Immature natural killer cell (primary cell): Measurements from ENCODE around the gene TEX13A. TPM values are rescaled to one million over a fixed set of nuclear protein-coding genes. Genes with fewer than 3 reads are reported as not detected.

Experiments
- DNase-seq, 3 donors: peaks; one replicate each; pipeline ENCODE4 v3.0.0; 2022; ENCODE audit warnings: mixed read lengths in 1 of 3
- H3K27ac Mint-ChIP-seq, 6 donors: one replicate each; pipeline ENCODE4 v1.8.0; 2020; ENCODE audit warnings: mixed read lengths in 6 of 6, mild to moderate bottlenecking in 5 of 6, inconsistent platforms in 4 of 6, moderate library complexity in 3 of 6
- H3K27me3 Mint-ChIP-seq, 3 donors: one replicate each; pipeline ENCODE4 v1.8.0; 2020 to 2021; ENCODE audit warnings: low read depth in 3 of 3, mild to moderate bottlenecking in 3 of 3, mixed read lengths in 3 of 3, moderate library complexity in 3 of 3, inconsistent platforms in 1 of 3
- H3K36me3 Mint-ChIP-seq, 3 donors: one replicate each; pipeline ENCODE4 v1.8.0; 2020; ENCODE audit warnings: mixed read lengths in 3 of 3, inconsistent platforms in 2 of 3, mild to moderate bottlenecking in 2 of 3
- H3K4me1 Mint-ChIP-seq, 2 donors: one replicate each; pipeline ENCODE4 v1.8.0; 2020; ENCODE audit warnings: inconsistent platforms in 2 of 2, mild to moderate bottlenecking in 2 of 2, mixed read lengths in 2 of 2, moderate library complexity in 1 of 2
- H3K4me3 Mint-ChIP-seq, 5 donors: one replicate each; pipeline ENCODE4 v1.8.0; 2020; ENCODE audit warnings: mild to moderate bottlenecking in 5 of 5, mixed read lengths in 5 of 5, inconsistent platforms in 3 of 5, moderate library complexity in 3 of 5
- H3K9me3 Mint-ChIP-seq, 6 donors: one replicate each; pipeline ENCODE4 v1.8.0; 2020; ENCODE audit warnings: mild to moderate bottlenecking in 6 of 6, mixed read lengths in 6 of 6, inconsistent platforms in 4 of 6, moderate library complexity in 3 of 6
- polyA plus RNA-seq, 3 donors: library from polyadenylated mRNA; unstranded; fragments of 300-500 nt; fragmentation: Illumina TruSeq; gene quantifications; one replicate each; pipeline ENCODE4 v1.2.3, GENCODE V29; 2021

The TEX13A gene
- polyA plus RNA-seq, 3 donors from 2014 or later: not detected

DNA sequence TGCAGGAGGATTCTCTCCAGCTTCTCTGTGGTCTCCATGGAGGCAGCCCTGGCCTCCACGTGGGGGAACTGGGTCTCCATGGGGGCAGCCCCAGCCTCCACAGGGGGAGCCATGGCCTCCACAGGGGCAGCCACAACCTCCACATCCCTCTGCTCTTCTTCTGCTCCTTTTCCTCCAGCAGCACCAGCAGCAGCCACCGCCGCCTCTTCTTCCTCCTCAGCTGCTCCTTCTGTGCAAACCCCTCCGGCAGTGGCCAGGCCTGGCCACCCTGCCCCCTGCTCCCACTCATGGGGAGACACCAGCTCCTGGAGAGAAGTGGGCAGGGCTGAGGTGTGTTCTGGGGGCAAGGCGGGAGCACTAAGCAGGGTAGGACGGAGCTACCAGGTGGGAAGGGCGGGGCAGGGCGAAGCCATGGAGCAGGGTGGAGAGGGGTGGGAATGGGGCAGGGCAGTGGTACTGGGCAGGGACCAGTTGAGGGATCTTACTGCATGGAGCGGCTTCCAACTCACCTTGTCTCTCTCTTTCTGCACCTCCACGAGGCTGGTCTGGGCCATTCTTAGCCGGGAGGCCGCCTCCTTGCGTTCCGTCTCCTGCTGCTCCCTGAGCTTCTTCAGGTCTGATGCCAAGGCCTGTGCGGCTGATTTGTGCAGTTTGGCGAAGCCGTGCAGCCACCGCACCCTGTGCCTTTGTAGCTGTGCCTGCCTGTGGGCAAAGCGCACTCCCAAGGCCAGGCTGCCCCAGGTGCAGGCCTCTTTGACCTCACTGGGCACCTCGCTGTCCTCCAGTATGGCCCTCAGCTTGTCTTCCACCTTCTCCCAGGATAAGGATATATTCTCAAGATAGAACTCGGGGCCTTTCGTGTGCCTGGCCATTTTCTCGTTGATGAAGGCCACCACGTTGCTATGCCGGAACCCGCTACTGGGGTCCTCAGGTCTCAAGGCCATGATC, 766 bp downstream of the TEX13A start:
- Mint-ChIP-seq H3K4me3 (no peak overlapping the region), H3K27ac (no peak overlapping the region), H3K27me3 (peaks cover 0 to 4% (median 0%) of the 10 kb centered on the region in 3 donors), H3K4me1 (no peaks in the 10 kb centered on the region), H3K36me3 (no peaks in the 10 kb centered on the region), H3K9me3 (peaks cover 0 to 5% (median 0%) of the 10 kb centered on the region in 6 donors)
- DNase-seq: no peak

DNA sequence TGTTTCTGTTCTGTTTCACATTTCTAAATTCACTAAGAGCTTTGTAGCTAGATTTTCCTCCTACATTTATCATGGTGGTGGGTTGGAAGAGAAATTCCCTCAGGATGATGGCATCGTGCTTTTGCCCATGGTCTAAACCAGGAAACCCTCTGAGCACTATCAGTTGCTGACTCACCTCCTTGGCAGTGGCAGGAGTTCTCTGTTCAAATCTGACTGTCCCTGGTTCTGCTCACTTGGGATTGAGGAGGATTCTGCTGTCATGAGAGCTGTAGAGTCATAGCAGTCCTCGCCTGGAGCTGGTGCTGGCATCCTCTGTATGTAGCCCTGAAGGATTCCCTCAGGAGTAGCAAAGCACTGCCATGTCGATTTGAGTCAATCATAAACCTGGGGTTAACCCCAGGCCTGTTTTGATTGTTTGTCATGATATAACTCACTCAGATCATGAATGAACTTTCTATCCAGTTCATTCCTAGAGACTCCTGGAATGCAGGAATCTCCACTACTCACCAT, 9.4 kb downstream of the TEX13A start:
- H3K27ac Mint-ChIP-seq: no peak overlapping the region
- no peak for DNase-seq
- peaks cover 0 to 2% (median 0%) of the 10 kb centered on the region in 3 donors for H3K27me3 Mint-ChIP-seq
- H3K4me1 Mint-ChIP-seq: no peaks in the 10 kb centered on the region
- no peaks in the 10 kb centered on the region for H3K36me3 Mint-ChIP-seq
- peaks cover 0 to 4% (median 0%) of the 10 kb centered on the region in 6 donors for H3K9me3 Mint-ChIP-seq
- no peak overlapping the region for H3K4me3 Mint-ChIP-seq

DNA sequence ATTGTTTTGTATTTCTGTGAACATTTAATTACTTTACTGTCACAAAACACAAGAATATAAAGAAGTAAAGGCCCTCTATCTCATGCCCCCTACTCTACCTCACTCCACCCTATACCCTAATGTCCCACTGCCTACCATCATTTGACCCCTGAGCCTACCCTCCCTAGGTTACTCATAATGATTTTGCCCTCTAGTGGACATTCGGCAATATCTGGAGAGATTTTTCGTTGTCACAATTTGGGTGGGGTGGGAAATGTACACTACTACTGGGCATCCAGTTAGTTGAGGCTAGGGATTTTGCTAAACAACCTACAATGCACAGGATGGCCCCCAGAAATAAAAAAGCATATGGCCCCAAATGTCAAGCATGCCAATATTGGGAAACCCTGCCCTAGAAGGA, 10.2 kb downstream of the TEX13A start:
- Mint-ChIP-seq H3K4me3 (no peak overlapping the region), H3K27me3 (peaks cover 0 to 2% (median 0%) of the 10 kb centered on the region in 3 donors), H3K4me1 (no peaks in the 10 kb centered on the region), H3K27ac (no peak overlapping the region), H3K36me3 (no peaks in the 10 kb centered on the region), H3K9me3 (peaks cover 0 to 4% (median 0%) of the 10 kb centered on the region in 6 donors)
- DNase-seq: no peak

DNA sequence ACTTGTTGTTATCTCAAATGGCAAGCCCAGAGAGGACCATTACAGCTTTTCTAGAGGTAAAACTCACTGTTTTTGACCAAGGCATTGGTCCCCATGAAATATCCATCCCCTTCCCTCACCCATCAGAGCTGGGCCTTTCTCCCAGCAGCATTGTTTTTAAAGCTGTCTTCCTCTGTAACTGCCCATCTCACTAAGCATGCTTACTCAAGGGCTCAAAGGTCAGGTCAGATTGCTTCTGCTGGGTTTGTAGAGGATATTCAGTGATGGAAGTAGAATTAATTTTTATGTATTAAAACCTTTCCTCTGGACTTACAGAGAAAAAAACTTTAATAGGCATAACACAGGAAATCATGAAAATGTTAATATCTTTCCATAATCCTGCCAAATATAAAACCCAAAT, 11.1 kb downstream of the TEX13A start:
- peaks cover 0 to 5% (median 0%) of the 10 kb centered on the region in 6 donors for H3K9me3 Mint-ChIP-seq
- no peak overlapping the region for H3K4me3 Mint-ChIP-seq
- DNase-seq: no peak
- no peaks in the 10 kb centered on the region for H3K4me1 Mint-ChIP-seq
- peaks cover 0 to 2% (median 0%) of the 10 kb centered on the region in 3 donors for H3K27me3 Mint-ChIP-seq
- H3K27ac Mint-ChIP-seq: no peak overlapping the region
- H3K36me3 Mint-ChIP-seq: no peaks in the 10 kb centered on the region

DNA sequence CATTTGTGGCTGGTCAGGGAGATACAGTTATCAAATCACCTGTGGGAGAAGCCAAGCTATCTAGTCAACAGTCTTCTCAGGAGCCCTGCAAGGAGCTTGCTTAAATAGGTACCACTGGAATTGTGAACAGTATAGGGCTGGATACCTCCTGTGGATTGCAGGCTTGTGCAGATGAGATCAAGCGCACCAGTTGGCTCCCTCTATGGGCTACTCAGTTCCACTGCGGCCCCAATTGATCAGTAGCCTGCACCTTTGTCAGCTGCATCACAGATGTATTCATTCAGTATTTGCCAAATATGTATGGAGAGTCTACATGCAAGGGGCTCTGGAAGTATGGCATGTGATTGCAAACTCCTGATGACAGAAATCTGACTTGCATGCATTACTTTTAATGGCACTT, 28.6 kb downstream of the TEX13A start:
- no peaks in the 10 kb centered on the region for H3K9me3 Mint-ChIP-seq
- no peak overlapping the region for H3K27ac Mint-ChIP-seq

DNA sequence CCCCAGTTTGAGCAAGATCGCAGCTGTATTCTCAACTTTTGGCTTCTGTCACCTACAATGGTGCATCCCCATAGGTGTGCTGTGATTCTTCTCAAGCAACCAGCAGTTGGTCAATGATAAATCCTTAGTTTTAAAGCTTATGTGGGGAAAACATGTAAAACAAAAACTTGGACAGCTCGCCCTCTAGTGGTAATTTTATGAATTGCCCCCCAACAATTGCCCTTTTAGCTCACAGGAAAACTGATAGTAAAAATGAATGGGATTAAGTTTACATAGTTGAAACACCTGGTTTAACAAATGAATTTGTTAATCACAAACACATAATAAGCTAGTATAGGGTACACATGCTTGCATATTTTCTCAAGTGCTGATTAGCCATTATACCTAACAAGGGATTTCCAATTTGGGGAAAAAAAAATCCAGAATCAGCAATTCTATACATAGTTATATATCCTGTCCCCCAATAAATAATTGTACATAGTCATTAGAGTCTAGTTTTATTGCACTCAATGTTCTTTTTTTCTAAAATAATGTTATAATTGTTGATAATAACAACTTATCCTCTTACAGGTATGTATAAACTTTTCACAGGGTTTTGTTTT, 30.1 kb downstream of the TEX13A start:
- no peaks in the 10 kb centered on the region for H3K4me1 Mint-ChIP-seq

More for the DNA sequence above, 28.6 kb downstream of the TEX13A start:
- no peak overlapping the region for H3K4me3 Mint-ChIP-seq
- no peaks in the 10 kb centered on the region for H3K4me1 Mint-ChIP-seq
- no peak for DNase-seq
- no peaks in the 10 kb centered on the region for H3K36me3 Mint-ChIP-seq
- H3K27me3 Mint-ChIP-seq: peaks cover 0 to 5% (median 0%) of the 10 kb centered on the region in 3 donors

DNA sequence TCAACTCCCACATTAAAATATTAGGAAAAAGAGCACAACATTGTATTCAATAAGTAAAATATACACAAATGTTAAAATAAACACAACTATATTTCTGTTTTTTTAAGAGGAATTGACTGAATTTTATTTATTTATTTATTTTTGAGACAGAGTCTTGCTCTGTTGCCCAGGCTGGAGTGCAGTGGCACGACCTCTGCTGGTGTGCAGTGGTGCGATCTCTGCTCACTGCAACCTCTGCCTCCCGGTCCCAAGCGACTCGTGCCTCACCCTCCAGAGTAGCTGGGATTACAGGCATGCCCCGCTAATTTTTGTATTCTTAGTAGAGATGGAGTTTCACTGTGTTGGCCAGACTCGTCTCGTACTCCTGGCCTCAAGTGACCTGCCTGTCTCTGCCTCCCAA, 31.4 kb downstream of the TEX13A start:
- Mint-ChIP-seq H3K4me3 (no peak overlapping the region), H3K4me1 (no peaks in the 10 kb centered on the region), H3K27me3 (peaks cover 0 to 6% (median 0%) of the 10 kb centered on the region in 3 donors), H3K9me3 (peaks cover 0 to 2% (median 0%) of the 10 kb centered on the region in 6 donors), H3K27ac (no peak overlapping the region), H3K36me3 (no peaks in the 10 kb centered on the region)
- DNase-seq: no peak

More for the DNA sequence above, 30.1 kb downstream of the TEX13A start:
- DNase-seq: peak; percentile 7 to 18 (median 9)
- Mint-ChIP-seq H3K9me3 (peaks cover 0 to 2% (median 0%) of the 10 kb centered on the region in 6 donors), H3K27ac (no peak overlapping the region), H3K36me3 (no peaks in the 10 kb centered on the region), H3K27me3 (peaks cover 0 to 7% (median 0%) of the 10 kb centered on the region in 3 donors), H3K4me3 (no peak overlapping the region)

DNA sequence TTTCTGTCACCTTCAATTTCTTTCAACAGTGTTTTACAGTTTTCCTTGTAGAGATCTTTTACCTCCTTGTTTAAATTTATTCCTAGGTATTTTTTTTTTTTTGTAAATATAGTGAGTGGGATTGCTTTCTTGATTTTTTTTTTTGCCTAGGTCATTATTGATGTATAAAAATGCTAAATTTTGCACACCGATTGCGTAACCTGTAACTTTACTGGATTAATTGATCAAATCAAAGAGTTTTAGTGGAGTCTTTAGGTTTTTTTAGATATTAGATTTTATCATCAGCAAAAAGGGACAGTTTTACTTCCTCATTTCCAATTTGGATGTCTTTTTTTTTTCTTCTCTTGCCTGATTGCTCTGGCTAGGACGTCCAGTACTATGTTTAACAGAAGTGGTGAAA, 40.9 kb downstream of the TEX13A start:
- H3K36me3 Mint-ChIP-seq: no peaks in the 10 kb centered on the region
- no peak overlapping the region for H3K27ac Mint-ChIP-seq
- no peak for DNase-seq
- H3K4me1 Mint-ChIP-seq: no peaks in the 10 kb centered on the region
- H3K27me3 Mint-ChIP-seq: peaks cover 0 to 6% (median 2%) of the 10 kb centered on the region in 3 donors
- H3K4me3 Mint-ChIP-seq: no peak overlapping the region
- no peaks in the 10 kb centered on the region for H3K9me3 Mint-ChIP-seq

DNA sequence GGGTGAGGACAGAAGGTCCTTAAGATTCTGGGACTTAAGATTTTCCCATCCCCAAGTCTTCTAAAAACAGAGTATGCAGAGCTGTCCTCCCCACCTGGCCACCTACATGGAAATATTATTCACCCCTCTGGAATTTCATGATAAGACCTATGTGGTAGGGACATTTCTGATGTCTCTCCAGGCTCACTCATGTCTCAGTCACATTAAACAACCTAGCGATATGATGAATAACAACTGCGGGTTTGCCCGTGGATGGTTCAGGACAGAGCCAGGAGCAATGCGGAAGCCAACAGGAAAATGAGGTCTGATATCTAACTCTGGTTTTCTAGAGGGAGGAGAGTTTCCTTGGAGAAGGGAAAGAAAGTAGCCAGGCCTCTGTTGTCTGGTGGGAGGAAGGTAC, 47.4 kb downstream of the TEX13A start:
- no peak overlapping the region for H3K4me3 Mint-ChIP-seq
- DNase-seq: no peak
- H3K27me3 Mint-ChIP-seq: peaks cover 0 to 2% (median 2%) of the 10 kb centered on the region in 3 donors
- no peaks in the 10 kb centered on the region for H3K36me3 Mint-ChIP-seq
- no peak overlapping the region for H3K27ac Mint-ChIP-seq
- H3K9me3 Mint-ChIP-seq: peaks cover 0 to 4% (median 0%) of the 10 kb centered on the region in 6 donors
- H3K4me1 Mint-ChIP-seq: no peaks in the 10 kb centered on the region
